Uterus (tissue), 2 donors: ENCODE measurements around the gene ITIH1.

Source experiments
- CTCF ChIP-seq, 4 experiments: fragments of 200-600 bp in 2 of 4; fragments of 450-650 bp in 2 of 4; sonication (generic) in 2 of 4; IDR thresholded peaks; one replicate each; pipeline ENCODE4 v1.5.1; 2016 to 2019; ENCODE audit warnings: antibody characterized with exemption in 4 of 4, mild to moderate bottlenecking in 2 of 4, moderate library complexity in 1 of 4
- POLR2A ChIP-seq, 2 donors: fragments of 450-650 bp; IDR thresholded peaks; one replicate each; pipeline ENCODE4 v1.6.1; 2016; ENCODE audit warnings: antibody characterized with exemption in 2 of 2, mild to moderate bottlenecking in 1 of 2, moderate library complexity in 1 of 2

DNA sequence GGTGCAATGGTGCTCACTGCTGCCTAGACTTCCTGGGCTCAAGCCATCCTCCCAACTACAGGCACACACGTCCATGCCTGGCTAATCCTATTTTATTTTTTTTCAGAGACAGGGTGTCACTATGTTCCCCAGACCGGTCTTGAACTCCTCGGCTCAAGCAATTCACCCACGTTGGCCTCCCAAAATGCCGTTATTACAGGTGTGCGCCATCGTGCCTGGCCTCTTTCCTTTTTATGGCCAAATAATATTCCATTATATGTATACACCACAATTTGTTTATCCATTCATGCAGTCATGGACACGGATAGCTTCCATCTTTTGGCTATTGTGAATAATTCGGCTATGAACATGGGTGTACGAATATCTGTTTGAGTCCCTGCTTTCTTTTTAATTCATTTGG lies 5.7 kb upstream of the ITIH1 start:
- TF ChIP-seq CTCF (IDR thresholded peaks at IDR 0.05) (no peak), POLR2A (IDR thresholded peaks at IDR 0.05) (no peak)
